Stimulated activated CD4-positive, alpha-beta T cell treated with anti-CD3 and anti-CD28 coated beads, TNF-alpha, amount 100 ng/mL, for 1 hour (primary cell): ENCODE results near the gene TBC1D22B.

Source experiments
- DNase-seq, 3 donors: peaks; one replicate each; pipeline ENCODE4 v3.0.0-alpha.2; 2020; ENCODE audit warnings: low read depth in 3 of 3, low spot score in 1 of 3

TBC1D22B gene

DNA sequence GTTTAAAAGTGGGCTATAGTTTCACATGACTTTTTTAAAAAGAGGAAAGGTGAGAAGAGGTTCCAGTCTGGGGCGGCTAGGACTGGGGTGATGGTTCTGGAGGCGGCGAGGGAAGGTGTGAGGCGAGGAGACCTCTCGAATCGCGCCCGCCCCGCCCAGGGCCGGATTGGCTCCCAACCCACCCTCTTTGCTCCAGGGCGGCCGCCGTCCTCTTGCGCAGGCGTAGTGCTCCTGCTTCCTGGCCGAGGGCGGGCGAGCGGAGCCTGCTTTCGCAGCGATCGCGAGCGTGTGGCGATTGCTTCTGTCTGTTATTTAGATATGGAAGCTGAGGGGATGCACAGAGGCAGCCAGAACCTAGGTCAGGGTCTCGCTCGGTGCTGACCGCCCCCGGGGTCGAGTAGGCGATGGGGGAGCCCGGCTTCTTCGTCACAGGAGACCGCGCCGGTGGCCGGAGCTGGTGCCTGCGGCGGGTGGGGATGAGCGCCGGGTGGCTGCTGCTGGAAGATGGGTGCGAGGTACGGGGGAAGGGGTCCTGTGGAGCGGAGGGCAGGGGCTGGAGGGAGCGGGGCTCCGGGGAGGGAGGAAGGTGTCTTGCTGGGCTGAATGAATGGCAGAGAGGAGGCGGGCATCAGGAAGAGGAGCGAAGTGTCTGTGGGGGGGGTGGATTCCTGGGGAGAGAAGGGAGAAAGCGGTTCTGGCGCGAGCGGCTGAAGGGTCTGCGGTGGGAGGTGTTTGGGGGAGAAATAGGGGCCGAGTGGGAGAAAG lies 96.4 kb downstream of the TBC1D22B start, which contains the start of gene RNF8:
Gene RNF8 (plus strand): TSS at position 223 of the 765 bp plus-strand sequence. CDS start 182 bp downstream, at position 405.
- peak; percentile 70 to 81 (median 75) for DNase-seq

DNA sequence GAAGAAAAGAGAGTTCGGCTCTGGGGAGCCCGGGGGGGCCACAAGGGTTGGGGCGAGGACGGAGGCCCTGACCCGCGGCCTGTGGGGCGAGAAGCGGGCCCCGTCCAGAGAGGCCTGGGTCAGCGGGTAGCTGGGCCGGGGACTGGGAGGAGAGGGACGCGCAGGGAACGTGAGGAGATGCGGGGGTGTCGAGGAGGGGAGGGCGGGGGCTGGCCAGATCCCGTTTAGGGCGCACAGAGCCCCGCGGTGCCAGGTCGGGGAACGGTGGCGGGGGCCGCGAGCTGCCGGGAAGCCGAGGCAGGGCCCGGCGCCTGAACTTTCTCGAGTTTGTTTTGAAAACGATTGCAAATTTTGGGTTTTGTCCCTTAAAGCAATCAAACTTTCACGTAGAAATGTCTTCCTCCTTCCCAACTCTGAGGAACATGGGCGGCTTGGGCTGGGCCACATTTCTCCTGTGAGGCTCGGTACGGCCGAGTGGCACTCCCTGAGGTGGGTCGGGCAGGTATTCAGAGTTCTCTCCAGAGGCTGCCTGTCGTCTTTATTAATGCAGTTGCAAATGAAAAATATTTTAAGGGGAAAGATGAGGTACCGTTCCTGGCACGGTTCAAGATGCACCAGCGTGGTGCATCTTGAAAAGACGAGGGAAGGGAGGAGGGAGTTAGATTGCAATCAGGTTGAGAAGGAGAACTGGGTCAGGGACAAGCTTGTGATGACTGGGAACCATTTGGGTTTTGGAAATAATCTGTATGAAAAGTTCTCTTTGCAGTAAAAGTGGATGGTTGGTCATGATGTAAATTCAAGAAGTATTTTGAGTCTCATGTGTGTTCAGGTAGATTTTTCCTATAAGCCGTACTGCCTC lies 97.2 kb downstream of the TBC1D22B start:
- peak in 1 of 3 donors; percentile 2 for DNase-seq

DNA sequence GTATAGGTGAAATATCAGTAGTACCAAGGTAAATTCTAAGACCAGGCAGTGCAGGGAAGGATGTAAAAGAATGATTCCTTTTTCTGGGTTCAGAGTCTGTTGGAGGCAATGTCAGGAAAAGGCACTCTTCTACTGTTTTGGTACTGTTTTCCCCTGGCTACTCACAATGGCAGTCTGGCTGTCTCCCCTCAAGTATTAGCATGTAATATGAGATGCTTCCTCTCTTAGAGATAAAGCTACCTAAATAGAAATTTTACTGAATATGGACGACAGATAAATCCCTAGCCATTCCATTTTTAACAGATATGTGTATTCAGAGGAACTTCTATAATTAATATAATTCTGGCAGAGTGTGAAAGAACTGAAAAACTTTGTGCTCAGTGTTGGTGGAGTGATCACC lies 99.7 kb downstream of the TBC1D22B start:
- no peak for DNase-seq

DNA sequence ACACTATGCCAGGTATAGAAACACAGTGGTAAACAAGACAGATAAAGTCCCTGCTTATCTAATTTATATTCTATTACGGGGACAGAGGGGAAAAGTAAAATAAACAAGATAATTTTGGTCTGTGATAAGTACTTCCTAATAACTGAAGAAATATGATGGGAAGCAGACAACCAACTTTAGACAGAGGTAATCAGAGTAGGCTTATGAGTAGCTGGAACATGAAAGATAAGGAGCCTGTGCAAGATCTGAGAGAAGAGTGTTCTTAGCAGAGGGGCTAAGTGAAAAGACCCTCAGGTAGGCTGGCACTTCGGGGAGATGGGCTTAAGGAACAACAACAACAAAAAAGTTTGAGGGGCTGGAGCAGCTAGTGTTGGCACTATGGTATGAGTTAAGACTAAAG lies 100.3 kb downstream of the TBC1D22B start:
- DNase-seq = no peak

DNA sequence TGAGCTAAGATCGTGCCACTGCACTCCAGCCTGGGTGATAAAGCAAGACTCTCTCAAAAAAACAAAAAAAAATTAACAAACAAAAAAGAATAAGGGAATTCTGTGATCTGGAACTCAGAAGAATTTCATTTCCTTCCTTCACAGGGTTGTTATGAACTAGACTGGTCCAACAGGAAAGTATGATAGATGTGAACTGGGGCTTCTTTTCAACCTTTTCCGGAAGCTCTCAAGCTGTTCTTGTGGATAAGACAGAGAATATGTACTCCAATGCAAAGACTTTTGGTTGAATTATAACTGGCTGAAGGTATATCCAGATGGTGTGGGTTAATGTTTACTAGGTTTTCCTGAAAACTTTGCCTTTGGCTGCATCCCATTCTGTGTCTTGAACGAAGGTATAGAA lies 101.5 kb downstream of the TBC1D22B start:
- no peak for DNase-seq

DNA sequence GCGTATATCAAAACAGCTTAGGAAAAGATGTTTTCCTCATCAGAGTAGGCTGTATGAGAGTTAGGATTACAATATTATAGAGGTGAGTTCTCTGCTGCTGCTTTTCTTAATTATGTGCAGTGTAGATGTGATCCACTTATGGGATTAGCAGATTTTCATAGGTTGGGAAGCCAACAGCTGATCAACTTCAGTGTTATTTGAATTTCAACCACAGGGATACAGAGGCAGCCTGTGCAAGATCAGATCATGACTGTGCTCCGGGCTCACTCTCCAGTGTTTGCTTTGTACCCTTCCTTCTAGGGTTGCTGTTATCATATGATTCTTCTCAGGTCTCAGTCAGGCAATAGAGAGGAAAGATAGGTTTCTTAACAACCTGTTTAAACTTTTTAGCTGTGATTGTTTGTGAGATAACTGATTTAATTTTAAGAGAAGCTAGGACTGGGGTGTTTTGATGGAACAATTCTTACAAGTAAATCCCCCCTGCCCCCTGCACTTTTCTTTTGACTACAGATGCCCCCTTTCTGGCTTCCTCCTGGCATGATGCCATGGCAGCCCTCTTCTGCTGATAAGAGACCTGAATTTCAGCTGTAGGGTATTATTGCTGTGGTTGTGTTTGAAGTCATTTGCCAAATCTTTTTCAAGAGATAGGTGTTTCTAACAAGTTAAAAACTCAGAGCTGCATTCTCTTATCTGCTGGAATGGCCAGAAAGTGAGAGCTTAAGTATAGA lies 104.7 kb downstream of the TBC1D22B start:
- DNase-seq = no peak

DNA sequence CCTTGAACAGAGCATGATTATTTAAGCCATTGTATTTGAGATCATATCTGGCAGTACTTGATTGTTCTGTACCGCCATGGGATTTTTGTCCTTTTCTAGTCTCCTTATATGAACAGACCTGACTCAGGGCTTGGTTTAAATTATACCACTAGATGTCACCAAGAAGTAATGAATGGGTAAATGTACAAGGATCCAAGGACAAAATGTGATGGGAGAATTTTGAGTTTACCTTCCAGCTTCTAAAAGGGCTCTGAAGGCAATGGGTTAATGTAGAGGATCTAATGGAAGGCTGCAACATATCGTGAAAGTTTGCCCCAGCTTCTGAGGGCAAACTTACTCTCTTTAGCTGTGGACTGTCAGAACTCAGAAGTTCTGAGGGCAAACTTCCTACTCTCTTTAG lies 108.2 kb downstream of the TBC1D22B start:
- DNase-seq = no peak

DNA sequence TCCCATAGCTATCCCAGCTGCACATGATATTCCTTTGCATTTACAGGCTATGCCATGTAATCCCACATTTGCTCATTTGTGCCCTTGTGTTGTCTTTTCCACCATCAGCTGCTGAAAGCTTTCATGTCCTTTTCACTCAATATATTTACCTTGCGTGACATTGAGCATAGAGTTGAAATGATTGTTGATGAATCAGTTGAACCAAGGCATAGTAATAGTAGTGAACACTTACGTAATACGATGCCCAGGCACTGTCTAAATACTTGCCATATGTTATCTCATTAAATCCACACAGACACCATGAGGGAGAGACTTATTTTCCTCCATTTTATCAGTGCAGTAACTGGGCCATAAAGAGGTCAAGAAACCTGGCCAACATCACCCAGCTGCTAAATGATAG lies 109.3 kb downstream of the TBC1D22B start:
- DNase-seq = no peak

DNA sequence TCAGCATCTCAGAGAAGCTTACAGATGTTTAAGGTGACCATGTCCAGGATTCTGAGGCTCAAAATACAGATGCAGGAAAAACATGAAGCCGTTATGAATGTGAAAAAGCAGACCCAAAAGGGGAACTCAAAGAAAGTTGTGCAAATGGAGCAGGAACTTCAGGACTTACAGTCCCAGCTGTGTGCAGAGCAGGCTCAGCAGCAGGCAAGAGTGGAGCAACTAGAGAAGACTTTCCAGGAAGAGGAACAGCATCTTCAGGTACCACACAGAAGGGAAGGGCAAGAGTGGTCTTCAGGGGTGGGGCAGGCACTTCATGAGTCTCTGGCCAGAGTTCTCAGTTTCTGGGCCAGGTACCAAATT lies 111.4 kb downstream of the TBC1D22B start:
- no peak for DNase-seq

DNA sequence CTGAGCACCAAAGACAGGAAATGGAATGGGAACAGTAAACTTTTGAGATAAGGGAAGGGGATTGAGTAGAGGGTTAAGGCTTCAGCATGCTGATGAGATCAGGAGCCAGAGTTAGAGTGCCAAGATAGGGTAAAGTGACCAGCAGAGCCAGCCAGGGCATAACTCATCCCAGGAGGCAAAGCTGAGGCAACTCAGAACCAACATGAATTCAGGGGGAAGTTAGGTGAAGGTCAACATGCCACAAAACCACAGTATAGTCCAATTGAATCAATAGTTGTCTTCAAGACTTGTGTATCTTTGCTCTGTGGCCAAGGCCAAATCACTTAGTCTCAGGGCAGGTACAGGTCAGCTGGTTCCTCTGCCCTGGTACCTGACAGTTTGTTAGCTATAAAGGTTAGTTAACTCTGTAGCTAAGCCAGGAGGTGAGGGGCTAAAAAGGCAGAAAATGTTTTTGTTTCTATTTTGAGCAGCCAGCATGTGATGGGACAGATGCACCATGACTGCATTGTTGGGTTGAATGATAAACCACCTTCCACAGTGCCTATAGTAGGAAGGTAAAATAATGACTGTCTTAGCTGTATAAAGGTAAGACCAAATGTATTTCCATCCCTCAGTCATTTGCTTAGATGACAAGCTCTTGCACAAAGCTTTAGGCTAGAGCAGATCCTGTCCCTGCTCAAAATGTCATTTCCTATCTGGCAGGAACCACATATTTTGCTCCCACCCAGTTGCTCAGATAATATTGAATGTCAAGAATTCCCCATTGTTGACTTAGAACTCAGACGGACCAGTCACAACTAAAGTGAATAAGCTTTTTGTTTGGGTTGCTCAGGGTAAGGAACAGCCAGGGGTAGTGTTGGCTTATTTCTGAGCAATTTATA lies 112.0 kb downstream of the TBC1D22B start:
- DNase-seq = no peak

DNA sequence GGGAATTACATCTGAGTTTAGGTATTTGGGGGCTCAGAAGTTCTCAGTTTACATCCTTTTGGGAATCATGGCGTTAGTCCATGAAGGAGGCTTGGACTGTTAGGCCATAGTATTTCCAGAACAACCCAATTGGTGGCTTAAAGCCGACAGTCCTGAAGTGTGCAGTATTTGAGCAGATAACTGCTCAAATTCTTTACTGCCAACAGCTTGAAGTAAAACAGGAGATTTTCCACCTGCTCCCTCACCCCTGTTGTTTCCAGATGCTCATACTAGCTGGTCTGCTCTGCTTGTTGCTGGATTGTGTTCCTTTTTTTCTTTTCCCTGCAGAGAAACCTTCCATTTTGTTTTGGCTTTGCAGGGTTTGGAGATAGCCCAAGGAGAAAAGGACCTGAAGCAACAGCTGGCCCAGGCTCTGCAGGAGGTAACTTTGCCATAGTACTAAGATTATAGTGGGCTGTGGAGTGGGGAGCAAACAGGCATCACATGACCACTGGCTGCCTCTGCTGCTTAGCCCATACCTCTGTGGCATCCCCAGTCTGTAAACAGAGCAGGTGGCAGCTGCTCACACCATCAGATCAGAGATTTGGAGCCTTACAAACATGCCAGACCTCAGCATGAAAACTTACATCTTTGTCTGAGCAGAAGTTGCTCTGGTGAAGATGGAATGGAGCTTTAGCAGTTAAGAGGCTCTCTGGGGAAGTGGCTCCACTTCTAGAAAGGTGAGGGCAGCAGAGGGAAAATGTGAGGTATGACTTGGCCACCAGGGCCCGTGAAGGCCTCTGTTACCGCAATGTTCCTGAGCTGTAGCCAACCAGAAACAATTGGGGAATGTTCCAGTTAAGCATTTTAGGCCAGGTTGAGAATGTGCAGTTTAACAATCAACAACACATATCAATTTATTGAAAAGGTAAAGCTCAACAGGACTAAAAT lies 113.8 kb downstream of the TBC1D22B start:
- no peak for DNase-seq

DNA sequence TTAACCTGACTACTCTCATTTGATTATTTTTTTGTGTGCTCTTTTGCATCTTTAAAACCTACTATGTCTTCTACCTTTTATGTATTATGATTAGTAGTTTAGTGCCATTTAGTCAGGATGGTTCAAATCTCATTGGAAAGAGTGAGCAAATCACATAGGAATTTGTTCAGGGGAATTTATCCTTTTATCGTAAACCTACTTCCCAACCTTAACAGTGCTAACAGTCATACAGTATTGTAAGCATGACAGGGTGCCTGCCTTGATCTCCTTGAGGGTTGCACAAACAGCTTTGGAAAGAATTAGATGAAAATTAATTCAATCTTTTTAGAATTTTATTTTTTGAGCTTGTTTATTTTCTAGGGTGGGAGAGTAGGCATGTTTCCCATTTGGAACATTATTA lies 114.5 kb downstream of the TBC1D22B start:
- no peak for DNase-seq

DNA sequence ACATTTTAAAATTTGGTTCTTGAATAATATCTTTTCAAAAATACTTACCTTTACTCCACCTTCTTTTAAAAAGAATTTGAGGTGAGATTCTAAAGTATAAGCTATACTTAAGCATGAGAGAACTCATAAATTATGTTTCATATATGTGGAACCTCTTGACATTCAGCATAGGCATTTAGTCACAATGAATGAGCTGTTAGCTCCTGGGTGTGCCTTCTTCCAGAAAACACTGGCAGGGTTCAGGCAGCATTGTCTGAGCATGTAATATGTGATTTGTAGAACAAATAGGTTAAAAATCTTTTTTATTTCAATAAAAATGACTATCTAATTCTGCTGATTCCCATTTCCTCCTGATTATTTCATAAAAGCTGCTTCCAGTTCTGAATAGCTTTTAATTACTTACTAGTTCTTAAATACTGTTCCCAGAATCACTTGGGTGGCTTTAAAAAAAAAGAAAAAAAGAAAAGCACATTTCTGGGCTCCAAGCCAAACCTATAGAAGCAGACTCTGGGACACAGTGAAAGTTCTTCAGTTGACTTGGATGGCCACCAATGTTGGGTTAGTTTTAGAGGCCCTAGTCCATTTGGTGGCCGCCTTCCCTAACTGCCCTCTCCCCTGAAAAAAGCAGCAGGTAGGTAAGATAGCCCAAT lies 116.4 kb downstream of the TBC1D22B start:
- DNase-seq = no peak

DNA sequence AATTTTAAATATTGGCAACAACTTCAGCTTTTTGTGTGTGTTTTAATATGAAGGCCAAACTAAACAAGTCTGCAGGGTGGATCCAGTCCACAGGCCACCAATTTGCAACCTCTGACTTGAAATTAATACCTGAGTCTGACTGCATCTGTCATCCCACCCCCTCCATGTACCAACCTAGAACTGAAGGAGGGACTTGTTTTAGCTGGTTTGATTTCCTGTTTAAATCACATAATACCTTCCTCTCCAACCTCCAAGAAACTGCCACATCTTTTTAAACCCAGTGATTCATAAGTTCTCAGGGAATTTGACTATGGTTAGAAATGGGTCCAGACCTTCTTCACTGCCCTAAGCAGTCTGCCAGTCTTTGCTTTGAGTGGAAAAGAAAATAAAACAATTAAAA lies 117.8 kb downstream of the TBC1D22B start:
- DNase-seq = no peak

DNA sequence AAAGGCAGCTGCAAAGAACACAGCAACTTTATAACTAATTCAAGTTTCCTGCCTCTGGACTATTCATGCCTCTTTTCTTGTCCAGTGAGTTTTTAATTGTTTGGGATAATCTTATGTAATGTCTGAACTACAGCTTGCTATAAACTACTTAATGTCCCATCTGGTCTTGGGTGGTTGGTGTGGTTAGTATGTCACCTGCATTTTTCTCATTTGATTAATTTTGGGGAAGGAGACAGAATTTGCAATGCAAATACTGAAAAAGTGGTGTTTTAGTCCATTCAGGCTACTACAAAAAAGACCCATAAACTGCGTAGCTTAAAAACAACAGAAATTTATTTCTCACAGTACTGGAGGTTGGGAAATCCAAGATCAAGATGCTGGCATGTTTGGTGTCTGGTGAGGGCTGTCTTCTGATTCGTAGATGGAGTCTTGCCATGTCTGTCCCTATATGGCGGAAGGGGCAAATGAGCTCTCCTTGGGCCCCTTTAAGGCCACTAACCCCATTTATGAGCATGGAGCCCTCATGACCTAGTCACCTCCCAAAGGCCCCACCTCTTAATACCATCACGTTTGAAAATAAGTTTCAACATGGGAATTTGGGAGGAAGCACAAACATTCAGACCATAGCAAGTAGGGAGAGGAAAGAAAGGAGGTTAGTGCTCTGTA lies 118.6 kb downstream of the TBC1D22B start:
- DNase-seq = no peak

DNA sequence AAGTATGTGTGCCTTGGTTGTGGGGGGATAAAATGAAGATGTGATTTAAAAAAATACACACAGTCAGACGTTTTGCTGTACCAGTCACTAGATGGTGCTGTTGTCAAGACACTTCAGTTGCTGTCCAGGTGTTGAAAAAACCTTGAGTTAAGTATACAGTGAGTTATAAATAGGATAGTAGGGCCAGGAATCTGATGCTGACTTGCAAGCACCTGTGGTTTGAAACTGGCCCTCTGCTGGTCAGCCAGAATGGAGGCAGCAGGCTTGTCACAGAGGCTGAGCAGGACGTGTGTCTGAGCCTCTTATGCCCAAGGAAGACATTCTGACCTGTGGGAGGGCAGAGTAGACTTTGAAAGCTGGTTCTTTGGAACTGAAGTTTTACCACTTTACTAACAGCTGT lies 124.0 kb downstream of the TBC1D22B start:
- DNase-seq = no peak
